PC-3 (cell line): ENCODE results near the gene ANKS1A. TPM values are rescaled to one million over a fixed set of nuclear protein-coding genes. Genes with fewer than 3 reads are reported as not detected.

Source experiments
- ATAC-seq: fragments of 200-7000 bp; cut with Tn5 transposase; 2 replicates; pipeline ENCODE4 v1.9.1; 2020; ENCODE audit warnings: mild to moderate bottlenecking, moderate library complexity
- BruUV-seq: library from RNA; stranded (reverse); fragments of 400-500 nt; replicated peaks from 2 replicates; lab custom pipeline; 2021; lab: Mats Ljungman, UMichigan
- CTCF ChIA-PET: fragments of 300-600 bp; sonication (Branson Sonifier 250); formaldehyde crosslinking; loops from one replicate; lab custom pipeline; 2022; ENCODE audit warnings: antibody characterized with exemption; lab: Charles Lee
- POLR2A ChIA-PET: fragments of 300-600 bp; sonication (Branson Sonifier 250); formaldehyde crosslinking; loops from one replicate; lab custom pipeline; 2022; ENCODE audit warnings: antibody characterized with exemption; ENCODE audit not compliant: unreplicated experiment; lab: Charles Lee
- DNase-seq: peaks from one replicate; pipeline ENCODE4 v3.0.0-alpha.2; 2015
- H2AFZ ChIP-seq: fragments of 300-600 bp; sonication (generic); 2 replicates; pipeline ENCODE4 v1.6.0; 2016; ENCODE audit warnings: antibody characterized with exemption, low read length
- H3F3A ChIP-seq: fragments of 300-600 bp; sonication (generic); one replicate; pipeline ENCODE4 v1.6.0; 2017; ENCODE audit warnings: antibody characterized with exemption, low read length, control low read depth, mild to moderate bottlenecking; ENCODE audit not compliant: unreplicated experiment
- H3K27ac ChIP-seq: fragments of 300-600 bp; sonication (generic); 2 replicates; pipeline ENCODE4 v1.5.1; 2016; ENCODE audit warnings: mild to moderate bottlenecking, low read length
- H3K27me3 ChIP-seq: fragments of 300-600 bp; sonication (generic); 2 replicates; pipeline ENCODE4 v1.6.1; 2016; ENCODE audit warnings: low read length, mixed read lengths
- H3K36me3 ChIP-seq: fragments of 300-600 bp; sonication (generic); 2 replicates; pipeline ENCODE4 v1.6.1; 2016; ENCODE audit warnings: low read depth, mixed run types, low read length, mixed read lengths
- H3K4me1 ChIP-seq: fragments of 300-600 bp; sonication (generic); 2 replicates; pipeline ENCODE4 v1.5.1; 2016; ENCODE audit warnings: low read length; ENCODE audit not compliant: insufficient read depth
- H3K4me2 ChIP-seq: fragments of 300-600 bp; sonication (generic); 2 replicates; pipeline ENCODE4 v1.6.0; 2016; ENCODE audit warnings: low read length
- H3K4me3 ChIP-seq: fragments of 300-600 bp; sonication (generic); 2 replicates; pipeline ENCODE4 v1.5.1; 2016; ENCODE audit warnings: mild to moderate bottlenecking, low read length, mixed read lengths
- H3K79me2 ChIP-seq: fragments of 300-600 bp; sonication (generic); 2 replicates; pipeline ENCODE4 v1.6.1; 2017; ENCODE audit warnings: low read length, mixed read lengths
- H3K9ac ChIP-seq: fragments of 300-600 bp; sonication (generic); 2 replicates; pipeline ENCODE4 v1.6.0; 2016; ENCODE audit warnings: mild to moderate bottlenecking, low read length
- H3K9me2 ChIP-seq: fragments of 300-600 bp; sonication (generic); replicated peaks from 2 replicates; pipeline ENCODE4 v1.6.1; 2016; ENCODE audit warnings: mixed run types, low read length, mixed read lengths
- H3K9me3 ChIP-seq: fragments of 300-600 bp; sonication (generic); 2 replicates; pipeline ENCODE4 v1.6.1; 2016; ENCODE audit warnings: low read length, mixed read lengths
- H4K20me1 ChIP-seq: fragments of 300-600 bp; sonication (generic); 2 replicates; pipeline ENCODE4 v1.6.1; 2016; ENCODE audit warnings: low read length, mixed read lengths
- CTCF ChIP-seq: fragments of 300-600 bp; sonication (generic); conservative IDR thresholded peaks from 2 replicates; pipeline ENCODE4 v1.5.1; 2017; ENCODE audit warnings: antibody characterized with exemption, low read depth, mild to moderate bottlenecking, low read length
- EZH2 ChIP-seq: fragments of 300-600 bp; sonication (generic); IDR thresholded peaks from one replicate; pipeline ENCODE4 v1.6.1; 2017; ENCODE audit warnings: antibody characterized with exemption, mild to moderate bottlenecking, low read length; ENCODE audit not compliant: unreplicated experiment
- EZH2phosphoT487 ChIP-seq: fragments of 300-600 bp; sonication (generic); IDR thresholded peaks from 2 replicates; pipeline ENCODE4 v1.6.1; 2018; ENCODE audit warnings: mild to moderate bottlenecking, antibody characterized with exemption, low read length, borderline replicate concordance
- intact Hi-C: fragments of 100-400 bp; cut with micrococcal nuclease; formaldehyde crosslinking; loops from 2 replicates; pipeline ENCODE4 v1.9.0; 2023
- total RNA-seq: library from RNA; depleted of rRNA; stranded (reverse); fragments of >200 nt; gene quantifications from 2 replicates; pipeline ENCODE4 v1.2.3, GENCODE V29; 2014

Gene ANKS1A
- total RNA-seq, 1 experiment from 2014 or later = 18.8 TPM

GRCh38 chr6:35038076-35038475 lies 149.0 kb downstream of the ANKS1A start:
- POLR2A ChIA-PET = no interaction called here
- H4K20me1 ChIP-seq = no peaks in the 10 kb centered on the region
- no peak overlapping the region for H3K4me2 ChIP-seq
- CTCF ChIA-PET = no interaction called here
- DNase-seq (no peak), ATAC-seq (no peak)
- no peak overlapping the region for H3K9ac ChIP-seq
- no peaks in the 10 kb centered on the region for H3K36me3 ChIP-seq
- H3K4me3 ChIP-seq = no peak overlapping the region
- no peaks in the 10 kb centered on the region for H3F3A ChIP-seq
- H3K4me1 ChIP-seq = peaks cover 7% of the 10 kb centered on the region; the same call in 1 of the 2 replicates
- no peaks in the 10 kb centered on the region for H3K9me3 ChIP-seq
- H3K27me3 ChIP-seq = no peaks in the 10 kb centered on the region
- H3K9me2 ChIP-seq = no peaks in the 10 kb centered on the region
- intact Hi-C loops = no loop called here
- no peak overlapping the region for H3K27ac ChIP-seq
- no peaks in the 10 kb centered on the region for H3K79me2 ChIP-seq
- TF ChIP-seq EZH2phosphoT487 (no peak), EZH2 (no peak), CTCF (no peak)
- no TSS peak for BruUV-seq
- no peak overlapping the region for H2AFZ ChIP-seq

- no TSS peak for BruUV-seq
- H3K4me1 ChIP-seq = peaks cover 15% of the 10 kb centered on the region
- POLR2A ChIA-PET = no interaction called here
- no peaks in the 10 kb centered on the region for H3F3A ChIP-seq
- no peak overlapping the region for H3K4me2 ChIP-seq
- H3K27ac ChIP-seq = no peak overlapping the region
- H3K9me2 ChIP-seq = no peaks in the 10 kb centered on the region
- H3K36me3 ChIP-seq = no peaks in the 10 kb centered on the region
- no peak for ATAC-seq
- H3K4me3 ChIP-seq = no peak overlapping the region
- CTCF ChIA-PET = no interaction called here
- TF ChIP-seq EZH2 (no peak), CTCF (no peak), EZH2phosphoT487 (no peak)
- H3K9ac ChIP-seq = no peak overlapping the region
- H4K20me1 ChIP-seq = no peaks in the 10 kb centered on the region
- DNase-seq = no peak
- intact Hi-C loops = no loop called here
- H2AFZ ChIP-seq = no peak overlapping the region
- no peaks in the 10 kb centered on the region for H3K9me3 ChIP-seq
- H3K79me2 ChIP-seq = no peaks in the 10 kb centered on the region
- no peaks in the 10 kb centered on the region for H3K27me3 ChIP-seq
Measured at GRCh38 chr6:35040398-35040797, 151.3 kb downstream of the ANKS1A start.

- no peak overlapping the region for H3K9ac ChIP-seq
- peaks cover 16% of the 10 kb centered on the region for H3K4me1 ChIP-seq
- no peak overlapping the region for H2AFZ ChIP-seq
- DNase-seq = no peak
- no peaks in the 10 kb centered on the region for H3K9me3 ChIP-seq
- no peaks in the 10 kb centered on the region for H3K36me3 ChIP-seq
- H3K27ac ChIP-seq = no peak overlapping the region
- no peak overlapping the region for H3K4me2 ChIP-seq
- no TSS peak for BruUV-seq
- intact Hi-C loops = no loop called here
- no peaks in the 10 kb centered on the region for H3F3A ChIP-seq
- no peaks in the 10 kb centered on the region for H3K9me2 ChIP-seq
- TF ChIP-seq EZH2 (no peak), EZH2phosphoT487 (no peak), CTCF (no peak)
- no peak overlapping the region for H3K4me3 ChIP-seq
- no peaks in the 10 kb centered on the region for H3K79me2 ChIP-seq
- H3K27me3 ChIP-seq = no peaks in the 10 kb centered on the region
- H4K20me1 ChIP-seq = no peaks in the 10 kb centered on the region
- ATAC-seq = no peak
- CTCF ChIA-PET = no interaction called here
- POLR2A ChIA-PET = no interaction called here
Measured at GRCh38 chr6:35041086-35041861, 152.2 kb downstream of the ANKS1A start.
